DMS53 (cell line): Measurements from ENCODE around the gene REG1B.

Experiments used
- DNase-seq: peaks from one replicate; lab custom pipeline; 2025; lab: John Stamatoyannopoulos, UW

REG1B gene, protein sequence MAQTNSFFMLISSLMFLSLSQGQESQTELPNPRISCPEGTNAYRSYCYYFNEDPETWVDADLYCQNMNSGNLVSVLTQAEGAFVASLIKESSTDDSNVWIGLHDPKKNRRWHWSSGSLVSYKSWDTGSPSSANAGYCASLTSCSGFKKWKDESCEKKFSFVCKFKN

GRCh38 chr2:79087785-79088364, at the start of gene REG1B:
Gene REG1B, minus strand, starts transcription at chr2:79087993. Its CDS starts 381 bp downstream, at chr2:79087612.
- no peak for DNase-seq

DNA sequence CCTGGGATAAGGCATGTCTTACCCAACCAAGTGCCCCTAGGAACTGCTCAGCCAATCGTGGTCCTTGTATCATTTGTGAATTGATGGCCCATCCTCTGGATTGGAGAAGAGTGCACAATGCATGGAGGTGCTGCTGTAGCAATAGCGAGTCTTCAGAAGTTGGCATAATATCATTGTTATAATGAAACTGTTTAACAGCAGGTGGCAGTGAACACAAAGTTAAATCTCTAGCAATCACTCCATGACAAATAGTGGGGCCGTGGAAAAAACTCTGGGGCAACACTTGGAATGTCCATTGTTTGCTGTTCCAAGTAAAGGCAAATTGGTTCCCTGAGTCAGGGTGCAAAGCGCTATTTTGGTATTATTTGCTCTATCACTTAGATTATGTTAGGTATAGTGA, 43.9 kb upstream of the REG1B start:
- DNase-seq = peak; percentile 9

GRCh38 chr2:79129804-79130203, 42.0 kb upstream of the REG1B start:
- no peak for DNase-seq

- DNase-seq = no peak
Measured at GRCh38 chr2:79129260-79129659, 41.5 kb upstream of the REG1B start.

- no peak for DNase-seq
Measured at GRCh38 chr2:79128406-79128805, 40.6 kb upstream of the REG1B start.

DNA sequence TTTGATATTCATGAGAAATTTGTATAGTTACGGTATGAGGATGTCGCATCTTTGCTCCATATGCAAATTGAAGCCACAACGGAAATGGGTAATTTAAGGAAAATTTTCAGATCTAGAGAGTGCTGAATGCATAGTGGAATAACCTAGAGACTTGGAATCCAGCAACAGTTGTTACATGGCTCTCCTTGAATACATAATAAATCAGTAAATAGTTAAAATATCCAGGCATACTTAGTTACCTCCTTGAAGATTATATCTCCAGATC, 37.9 kb upstream of the REG1B start:
- no peak for DNase-seq

DNA sequence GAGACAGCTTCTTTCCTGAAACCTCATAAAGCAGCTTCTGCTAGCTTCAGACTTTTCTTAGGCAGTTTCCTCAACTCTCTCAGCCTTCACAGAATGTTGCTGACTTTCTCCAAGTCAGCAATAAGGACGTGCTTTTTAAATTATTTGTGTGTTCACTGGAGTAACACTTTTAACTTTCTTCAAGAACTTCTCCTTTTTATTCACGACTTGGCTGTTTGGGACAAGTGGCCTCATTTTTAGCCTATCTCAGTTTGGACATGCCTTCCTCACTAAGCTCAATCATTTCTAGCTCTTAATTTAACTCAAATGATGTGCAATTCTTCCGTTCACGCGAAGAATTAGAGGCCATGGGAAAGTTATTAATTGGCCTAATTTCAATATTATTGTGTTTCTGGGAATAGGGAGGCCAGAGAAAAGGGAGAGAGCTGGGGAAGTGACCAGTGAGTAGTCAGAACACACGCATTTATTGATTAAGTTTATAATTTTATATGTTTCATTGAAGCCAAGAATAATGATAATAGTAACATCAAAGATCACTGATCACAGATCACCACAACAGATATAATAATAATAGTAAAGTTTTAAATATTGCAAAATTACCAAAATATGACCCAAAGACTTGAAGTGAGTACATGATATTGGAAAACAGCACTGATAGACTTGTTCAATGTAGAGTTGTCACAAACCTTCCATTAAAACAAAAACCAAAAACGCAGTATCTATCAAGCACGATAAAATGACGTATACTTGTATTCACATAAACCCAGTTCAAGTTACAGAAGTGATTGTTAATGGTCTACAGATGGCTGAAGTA, 37.3 kb upstream of the REG1B start:
- DNase-seq = no peak

GRCh38 chr2:79122676-79123075, 34.9 kb upstream of the REG1B start:
- no peak for DNase-seq

DNA sequence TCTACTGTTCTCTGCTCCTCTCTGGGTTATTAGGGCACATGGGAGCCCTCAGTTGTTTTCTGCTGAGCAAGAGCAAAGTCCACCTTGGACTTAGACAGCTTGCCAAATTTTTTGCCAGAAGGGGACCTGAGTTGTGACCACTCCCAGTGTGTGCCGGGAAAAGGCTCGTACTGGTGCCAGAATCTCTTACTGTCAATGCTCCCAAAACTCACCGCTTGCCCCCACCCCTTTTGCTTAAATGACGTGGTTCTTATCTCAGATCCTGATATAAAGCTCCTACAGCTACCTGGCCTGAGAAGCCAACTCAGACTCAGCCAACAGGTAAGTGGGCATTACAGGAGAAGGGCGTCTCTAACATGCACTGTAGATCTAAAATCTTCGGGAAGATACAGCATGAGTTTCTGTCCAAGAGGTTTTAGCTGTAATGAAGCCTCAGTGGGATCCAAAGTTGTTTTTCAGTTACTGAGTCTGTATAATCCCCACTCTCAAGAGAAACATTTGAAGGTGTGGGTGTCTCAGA, 32.5 kb upstream of the REG1B start, which contains the start of gene REG1A:
REG1A (plus strand) TSS at position 295 of the 520 bp plus-strand sequence. CDS start 374 bp downstream, outside the sequence.
- DNase-seq = no peak

- DNase-seq = no peak
Measured at GRCh38 chr2:79116997-79117928, 29.5 kb upstream of the REG1B start.

DNA sequence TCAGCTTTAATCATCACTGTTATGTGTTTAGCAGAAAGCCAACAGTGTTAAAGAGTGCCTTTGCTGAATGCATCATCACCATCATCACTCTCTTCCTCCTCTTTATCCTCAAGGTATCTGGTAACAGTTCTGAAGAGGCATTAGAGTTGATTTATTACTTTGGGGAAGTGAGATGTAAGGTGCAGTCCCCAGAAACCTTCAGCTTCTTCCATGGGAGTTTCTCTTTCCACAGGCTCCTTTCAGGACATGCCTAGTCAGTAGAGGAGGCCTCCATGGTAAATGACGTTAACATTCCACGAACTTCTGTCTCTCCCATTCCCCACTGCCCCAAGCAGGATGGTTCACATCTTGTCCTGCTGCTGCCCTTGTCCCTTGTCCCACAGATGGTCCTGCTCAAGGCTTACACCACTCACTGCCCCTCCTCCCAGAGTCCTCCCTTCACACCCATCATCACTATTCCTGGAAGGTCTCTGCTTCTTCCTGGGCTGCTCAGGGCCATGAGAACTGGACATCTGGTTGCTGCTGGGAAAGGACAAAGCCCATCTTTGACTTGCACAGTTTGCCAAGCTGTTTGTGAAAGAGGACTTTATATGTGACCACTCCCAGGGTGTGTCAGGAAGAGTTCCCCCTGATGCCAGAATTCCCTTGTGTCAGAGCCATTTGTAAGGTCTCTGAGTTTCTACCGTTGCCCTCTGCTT, 27.2 kb upstream of the REG1B start:
- DNase-seq = no peak

GRCh38 chr2:79112269-79112668, 24.5 kb upstream of the REG1B start:
- DNase-seq = no peak

DNA sequence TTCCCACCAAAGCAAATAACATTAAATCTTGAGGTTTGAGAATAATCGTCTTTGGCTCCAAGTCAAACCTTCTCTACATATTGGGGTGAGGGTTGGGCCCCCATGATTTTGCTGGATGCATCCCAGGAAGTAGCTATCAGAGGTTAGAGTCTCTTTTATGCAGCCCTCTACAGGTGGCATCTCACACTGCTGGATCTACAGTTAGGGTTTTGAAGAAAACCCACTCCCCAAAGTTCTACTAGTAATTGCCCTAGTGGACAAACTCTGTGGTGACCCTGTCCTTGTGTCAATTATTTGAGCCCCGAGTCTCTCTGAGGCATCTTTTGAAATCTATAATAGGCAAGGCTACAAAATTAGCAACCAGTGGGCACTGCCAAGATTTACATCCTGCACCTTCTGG, 17.5 kb upstream of the REG1B start:
- DNase-seq = peak; percentile 7

DNA sequence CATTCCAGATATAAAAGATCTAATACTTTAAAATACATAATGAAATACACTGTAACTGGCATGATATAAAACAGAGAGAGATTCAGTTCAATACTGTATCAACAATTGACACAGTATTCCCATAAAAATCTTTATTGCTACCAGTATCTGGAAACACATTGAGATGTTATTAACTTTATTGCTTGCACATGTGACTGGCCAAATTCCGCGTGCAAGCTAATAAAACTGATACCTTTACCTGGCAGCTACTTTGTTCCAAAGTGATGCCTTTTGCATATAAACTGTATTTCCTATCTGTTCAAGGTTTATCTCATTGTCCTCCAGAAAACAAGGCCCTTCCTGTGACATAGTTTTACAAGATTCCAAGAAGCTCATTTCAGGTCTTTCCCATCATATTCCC, 15.4 kb upstream of the REG1B start:
- no peak for DNase-seq

DNA sequence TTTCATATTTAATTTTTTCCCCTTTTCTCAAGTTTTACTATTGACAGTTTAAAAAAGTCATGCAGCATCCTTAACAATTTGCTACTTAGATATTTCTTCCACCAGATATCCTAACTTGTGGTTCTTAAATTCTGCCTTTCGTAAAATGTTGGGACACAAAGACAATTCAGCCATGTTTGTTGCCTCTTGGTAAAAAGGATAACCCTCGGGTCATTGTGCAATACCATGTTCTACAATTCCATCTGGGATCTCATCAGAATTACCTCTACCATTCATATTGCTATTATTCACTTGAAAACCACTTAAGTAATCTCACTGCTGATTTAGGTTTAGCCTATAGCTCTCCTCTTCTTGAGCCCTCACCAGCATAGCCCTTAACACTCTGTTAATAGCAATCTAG, 13.2 kb upstream of the REG1B start:
- no peak for DNase-seq

- no peak for DNase-seq
Measured at GRCh38 chr2:79100285-79100684, 12.5 kb upstream of the REG1B start.

GRCh38 chr2:79099140-79099686, 11.4 kb upstream of the REG1B start:
- DNase-seq = no peak

DNA sequence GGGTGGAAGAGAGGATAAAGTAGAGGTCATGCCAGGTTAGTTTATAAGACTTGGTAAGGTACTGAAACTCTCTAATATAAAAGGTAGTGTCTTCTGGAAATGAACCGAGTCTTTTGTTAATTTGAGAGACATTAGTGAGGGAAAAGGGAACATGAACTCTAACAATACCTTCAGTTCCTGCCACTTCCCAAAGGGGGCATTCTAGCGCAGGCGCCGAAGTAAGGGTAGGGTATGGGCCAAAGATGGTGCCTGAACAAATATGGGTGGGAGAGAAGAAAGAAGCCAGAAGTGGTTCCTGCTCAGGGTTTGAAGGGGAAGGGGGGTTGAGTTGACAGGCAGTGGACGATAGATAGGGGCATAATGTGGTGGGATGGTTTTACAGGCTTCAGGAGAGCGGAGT, 10.1 kb upstream of the REG1B start:
- no peak for DNase-seq

DNA sequence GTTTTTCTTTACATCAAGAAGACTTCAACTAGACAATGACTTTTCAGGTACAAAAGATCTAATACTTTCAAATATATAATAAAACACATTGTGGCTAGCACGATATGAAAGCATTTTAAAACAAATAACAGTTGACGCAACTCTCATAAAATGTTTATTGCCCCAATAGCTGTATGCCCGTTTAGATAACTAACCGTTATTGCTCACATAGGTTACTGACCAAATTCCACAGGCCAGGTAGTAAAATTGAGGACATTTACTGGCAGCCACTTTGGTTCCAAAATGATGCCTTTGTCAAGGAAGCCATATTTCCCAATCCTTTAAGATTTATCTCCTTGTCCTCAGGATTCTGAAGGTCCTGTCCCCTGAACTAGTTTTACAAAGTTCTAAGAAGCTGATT, 2.9 kb upstream of the REG1B start:
- DNase-seq = no peak

DNA sequence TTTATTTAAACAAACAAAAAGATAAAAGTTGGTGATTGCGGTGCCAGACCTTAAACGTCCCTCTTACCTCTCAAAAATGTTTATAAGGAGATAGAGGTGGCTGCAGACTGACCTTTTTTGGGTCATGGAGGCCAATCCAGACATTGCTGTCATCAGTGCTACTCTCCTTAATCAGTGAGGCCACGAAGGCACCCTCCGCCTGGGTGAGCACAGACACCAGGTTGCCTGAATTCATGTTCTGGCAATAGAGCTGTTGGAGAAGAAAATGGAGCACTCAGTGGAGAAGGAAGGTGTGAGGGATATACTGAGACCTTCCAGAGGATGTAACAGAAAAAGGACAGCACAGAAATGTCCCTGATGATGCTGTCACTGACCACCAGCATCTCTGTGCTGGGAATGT, 1.5 kb downstream of the REG1B start:
- DNase-seq = no peak

DNA sequence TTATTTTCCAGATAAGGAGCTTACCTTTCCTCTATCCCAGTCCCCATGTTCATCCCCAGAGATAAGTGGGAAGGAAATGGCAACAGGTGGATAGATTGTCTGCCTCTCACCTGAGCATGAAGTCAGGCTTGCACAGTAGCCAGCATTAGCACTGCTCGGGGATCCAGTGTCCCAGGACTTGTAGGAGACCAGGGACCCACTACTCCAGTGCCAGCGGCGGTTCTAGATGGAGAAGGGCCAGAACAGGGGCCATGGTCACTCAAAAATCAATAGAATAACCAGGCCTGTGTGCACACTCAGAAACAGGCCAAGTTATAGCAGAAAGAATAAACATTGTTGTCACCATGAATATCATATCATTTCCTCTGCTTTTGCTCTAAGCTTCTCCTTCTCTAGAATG, 2.4 kb downstream of the REG1B start:
- DNase-seq = no peak
